Muscle layer of colon (tissue), 2 donors: ENCODE results near the gene CNOT3.
"Not testable (repeated sequence)": the region's sequence is repeated elsewhere in the genome, so short reads cannot be mapped to it uniquely, and the experiment has no call there.

Experiments
- H3K27ac ChIP-seq: one replicate; pipeline ENCODE4 v1.7.0; 2013; ENCODE audit warnings: low read depth, mild to moderate bottlenecking, low read length, moderate library complexity
- H3K27me3 ChIP-seq, 2 donors: one replicate each; pipeline ENCODE4 v1.7.0; 2013; ENCODE audit warnings: low read length in 2 of 2, mild to moderate bottlenecking in 2 of 2; ENCODE audit not compliant: insufficient read depth in 2 of 2, control insufficient read depth in 1 of 2
- H3K36me3 ChIP-seq: one replicate; pipeline ENCODE4 v1.7.0; 2013; ENCODE audit warnings: mild to moderate bottlenecking, low read length; ENCODE audit not compliant: insufficient read depth
- H3K4me1 ChIP-seq: one replicate; pipeline ENCODE4 v1.7.0; 2013; ENCODE audit warnings: mild to moderate bottlenecking, low read length; ENCODE audit not compliant: insufficient read depth
- H3K4me3 ChIP-seq, 2 donors: one replicate each; pipeline ENCODE4 v1.7.0; 2013; ENCODE audit warnings: low read length in 2 of 2, low read depth in 1 of 2, mild to moderate bottlenecking in 1 of 2, moderate library complexity in 1 of 2
- H3K9ac ChIP-seq: one replicate; pipeline ENCODE4 v1.7.0; 2013; ENCODE audit warnings: low read length
- H3K9me3 ChIP-seq: one replicate; pipeline ENCODE4 v1.7.0; 2013; ENCODE audit warnings: mild to moderate bottlenecking, low read length
- donor health status: abdominal sarcoma.
- donor health status: Adenocarcinoma of cecum.

CNOT3 gene

GRCh38 chr19:54162884-54163283 lies 25.3 kb downstream of the CNOT3 start:
- Histone ChIP-seq H3K9me3 (no peaks in the 10 kb centered on the region), H3K27me3 (peaks cover 0 to 22% of the 10 kb centered on the region in 2 donors), H3K9ac (no peak overlapping the region), H3K27ac (no peak overlapping the region), H3K4me3 (peak overlapping the region in 1 of 2 donors; percentile 52), H3K36me3 (peaks cover 6% of the 10 kb centered on the region), H3K4me1 (peaks cover 35% of the 10 kb centered on the region)

GRCh38 chr19:54164369-54165068 lies 27.0 kb downstream of the CNOT3 start:
- peaks cover 27% of the 10 kb centered on the region for H3K4me1 ChIP-seq
- no peaks in the 10 kb centered on the region for H3K36me3 ChIP-seq
- H3K9me3 ChIP-seq: no peaks in the 10 kb centered on the region
- H3K27ac ChIP-seq: no peak overlapping the region
- H3K9ac ChIP-seq: no peak overlapping the region
- H3K27me3 ChIP-seq: peaks cover 0 to 27% of the 10 kb centered on the region in 2 donors
- H3K4me3 ChIP-seq: no peak overlapping the region

GRCh38 chr19:54165222-54165621 lies 27.7 kb downstream of the CNOT3 start:
- Histone ChIP-seq H3K27ac (no peak overlapping the region), H3K9me3 (no peaks in the 10 kb centered on the region), H3K9ac (no peak overlapping the region), H3K4me1 (peaks cover 27% of the 10 kb centered on the region), H3K36me3 (no peaks in the 10 kb centered on the region), H3K4me3 (no peak overlapping the region), H3K27me3 (peaks cover 0 to 27% of the 10 kb centered on the region in 2 donors)

- no peak overlapping the region for H3K9ac ChIP-seq
- H3K27ac ChIP-seq: no peak overlapping the region
- peaks cover 0 to 39% of the 10 kb centered on the region in 2 donors for H3K27me3 ChIP-seq
- H3K9me3 ChIP-seq: no peaks in the 10 kb centered on the region
- H3K4me1 ChIP-seq: peaks cover 11% of the 10 kb centered on the region
- no peak overlapping the region for H3K4me3 ChIP-seq
- no peaks in the 10 kb centered on the region for H3K36me3 ChIP-seq
Observed at GRCh38 chr19:54168174-54168917, 30.8 kb downstream of the CNOT3 start.

GRCh38 chr19:54169149-54169740 lies 31.7 kb downstream of the CNOT3 start:
- Histone ChIP-seq H3K4me3 (no peak overlapping the region), H3K4me1 (peaks cover 10% of the 10 kb centered on the region), H3K9ac (no peak overlapping the region), H3K9me3 (no peaks in the 10 kb centered on the region), H3K27me3 (peaks cover 0 to 48% of the 10 kb centered on the region in 2 donors), H3K36me3 (no peaks in the 10 kb centered on the region), H3K27ac (no peak overlapping the region)

- not testable (repeated sequence) for H3K9ac ChIP-seq, H3K4me3 ChIP-seq, H3K9me3 ChIP-seq, H3K36me3 ChIP-seq, H3K27ac ChIP-seq, H3K4me1 ChIP-seq
- peaks cover 0 to 30% of the 10 kb centered on the region in 2 donors for H3K27me3 ChIP-seq
Observed at GRCh38 chr19:54171736-54172431, 34.3 kb downstream of the CNOT3 start.

GRCh38 chr19:54172471-54173358 lies 35.2 kb downstream of the CNOT3 start, which contains the start of gene TMC4:
Gene TMC4, minus strand, starts transcription at chr19:54173160. Its CDS starts 43 bp downstream, at chr19:54173117.
- H3K27ac ChIP-seq: no peak within 1 kb of the TSS
- H3K36me3 ChIP-seq: no peaks in the 10 kb centered on the region
- H3K9ac ChIP-seq: no peak within 1 kb of the TSS
- no peaks in the 10 kb centered on the region for H3K9me3 ChIP-seq
- H3K4me3 ChIP-seq: no peak within 1 kb of the TSS
- peaks cover 4% of the 10 kb centered on the region for H3K4me1 ChIP-seq
- peaks cover 0 to 30% of the 10 kb centered on the region in 2 donors for H3K27me3 ChIP-seq

GRCh38 chr19:54173359-54173699 lies 35.8 kb downstream of the CNOT3 start:
- no peak overlapping the region for H3K27ac ChIP-seq
- peaks cover 0 to 25% of the 10 kb centered on the region in 2 donors for H3K27me3 ChIP-seq
- peaks cover 5% of the 10 kb centered on the region for H3K36me3 ChIP-seq
- peaks cover 1% of the 10 kb centered on the region for H3K4me1 ChIP-seq
- no peaks in the 10 kb centered on the region for H3K9me3 ChIP-seq
- H3K4me3 ChIP-seq: no peak overlapping the region
- H3K9ac ChIP-seq: no peak overlapping the region

GRCh38 chr19:54173951-54174834 lies 36.6 kb downstream of the CNOT3 start:
- Histone ChIP-seq H3K9me3 (no peaks in the 10 kb centered on the region), H3K27ac (no peak overlapping the region), H3K4me1 (no peaks in the 10 kb centered on the region), H3K9ac (no peak overlapping the region), H3K4me3 (no peak overlapping the region), H3K27me3 (peaks cover 0 to 24% of the 10 kb centered on the region in 2 donors), H3K36me3 (peaks cover 5% of the 10 kb centered on the region)
